ENCODE results near the gene COX7C.

Gene COX7C

DNA sequence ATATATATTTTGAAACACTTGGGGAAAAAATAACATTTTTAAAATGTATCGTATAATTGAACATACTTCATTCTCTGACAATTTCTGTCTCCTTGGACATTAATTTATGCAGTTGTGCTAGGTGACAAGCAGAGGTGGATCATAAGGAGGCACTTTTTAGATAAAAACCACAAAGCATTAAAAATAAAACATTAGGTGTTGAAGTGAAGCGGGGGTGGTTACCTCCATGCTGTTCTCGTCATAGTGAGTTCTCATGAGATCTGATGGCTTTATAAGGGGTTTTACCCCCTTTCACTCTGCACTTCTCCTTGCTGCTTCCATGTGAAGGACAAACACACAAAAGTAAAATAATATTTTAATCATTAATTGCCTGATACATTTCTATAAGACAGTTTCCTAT lies 11.9 kb upstream of the COX7C start:
- in situ Hi-C loops (cut with HindIII; ENCODE audit: low sequenced_read_pairs) = no loop called here
- no peak overlapping the region for H3K4me3 ChIP-seq (ENCODE audit: low read depth, low read length)
- TF ChIP-seq, protein P1, sequence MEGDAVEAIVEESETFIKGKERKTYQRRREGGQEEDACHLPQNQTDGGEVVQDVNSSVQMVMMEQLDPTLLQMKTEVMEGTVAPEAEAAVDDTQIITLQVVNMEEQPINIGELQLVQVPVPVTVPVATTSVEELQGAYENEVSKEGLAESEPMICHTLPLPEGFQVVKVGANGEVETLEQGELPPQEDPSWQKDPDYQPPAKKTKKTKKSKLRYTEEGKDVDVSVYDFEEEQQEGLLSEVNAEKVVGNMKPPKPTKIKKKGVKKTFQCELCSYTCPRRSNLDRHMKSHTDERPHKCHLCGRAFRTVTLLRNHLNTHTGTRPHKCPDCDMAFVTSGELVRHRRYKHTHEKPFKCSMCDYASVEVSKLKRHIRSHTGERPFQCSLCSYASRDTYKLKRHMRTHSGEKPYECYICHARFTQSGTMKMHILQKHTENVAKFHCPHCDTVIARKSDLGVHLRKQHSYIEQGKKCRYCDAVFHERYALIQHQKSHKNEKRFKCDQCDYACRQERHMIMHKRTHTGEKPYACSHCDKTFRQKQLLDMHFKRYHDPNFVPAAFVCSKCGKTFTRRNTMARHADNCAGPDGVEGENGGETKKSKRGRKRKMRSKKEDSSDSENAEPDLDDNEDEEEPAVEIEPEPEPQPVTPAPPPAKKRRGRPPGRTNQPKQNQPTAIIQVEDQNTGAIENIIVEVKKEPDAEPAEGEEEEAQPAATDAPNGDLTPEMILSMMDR (IDR thresholded peaks at IDR 0.05; ENCODE audit: low read depth, low read length, missing control alignments) = no peak
- DNase-seq (ENCODE audit: low read depth) = no peak

DNA sequence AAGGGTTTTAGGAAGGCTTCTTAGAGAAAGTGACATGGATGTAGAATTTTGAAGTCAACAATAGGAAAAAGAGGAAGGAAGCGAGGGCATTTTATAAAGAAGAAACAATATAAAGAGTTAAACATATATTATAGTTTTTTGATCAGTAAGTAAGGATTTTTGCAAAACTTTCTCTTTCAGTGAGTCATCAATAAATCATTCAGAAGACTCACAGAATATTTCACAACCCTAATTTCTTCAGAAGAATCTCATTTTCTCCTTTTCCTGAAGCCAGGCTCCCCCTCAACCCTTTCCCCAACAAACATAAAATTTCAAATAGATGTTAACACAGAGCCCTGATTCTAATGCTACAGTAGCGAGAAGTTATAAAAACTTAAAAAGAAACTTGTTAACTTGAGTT lies 4.3 kb upstream of the COX7C start:
- DNase-seq (ENCODE audit: low read depth) = no peak
- H3K4me3 ChIP-seq (ENCODE audit: low read depth, low read length) = no peak overlapping the region
- in situ Hi-C loops (cut with HindIII; ENCODE audit: low sequenced_read_pairs) = no loop called here
- TF ChIP-seq, protein P1 (IDR thresholded peaks at IDR 0.05; ENCODE audit: low read depth, low read length, missing control alignments) = no peak

DNA sequence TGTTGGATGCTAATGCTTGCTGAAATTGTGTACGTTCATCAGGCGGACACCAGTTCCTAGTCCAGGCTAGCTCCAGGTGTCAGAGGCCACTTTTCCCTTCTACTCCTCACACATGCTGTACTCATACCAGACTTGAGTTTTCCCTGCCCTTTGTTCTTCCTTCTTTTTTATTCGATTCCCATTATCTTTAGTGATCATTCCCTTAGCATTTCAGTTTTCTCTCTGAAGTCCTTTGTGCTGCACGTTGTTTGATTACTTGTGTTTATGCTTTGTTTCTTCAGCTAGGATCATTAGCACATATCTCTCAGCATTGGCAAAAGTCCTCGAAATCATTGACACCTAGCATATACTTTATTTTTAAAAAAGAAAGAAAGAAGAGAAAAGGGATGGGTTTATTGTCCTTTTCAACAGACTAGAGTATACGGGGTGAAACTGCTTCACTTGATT lies 409 bp upstream of the COX7C start:
- TF ChIP-seq, protein P1 (IDR thresholded peaks at IDR 0.05; ENCODE audit: low read depth, low read length, missing control alignments) = no peak
- H3K4me3 ChIP-seq (ENCODE audit: low read depth, low read length) = no peak overlapping the region
- DNase-seq (ENCODE audit: low read depth) = no peak
- in situ Hi-C loops (cut with HindIII; ENCODE audit: low sequenced_read_pairs) = no loop called here

DNA sequence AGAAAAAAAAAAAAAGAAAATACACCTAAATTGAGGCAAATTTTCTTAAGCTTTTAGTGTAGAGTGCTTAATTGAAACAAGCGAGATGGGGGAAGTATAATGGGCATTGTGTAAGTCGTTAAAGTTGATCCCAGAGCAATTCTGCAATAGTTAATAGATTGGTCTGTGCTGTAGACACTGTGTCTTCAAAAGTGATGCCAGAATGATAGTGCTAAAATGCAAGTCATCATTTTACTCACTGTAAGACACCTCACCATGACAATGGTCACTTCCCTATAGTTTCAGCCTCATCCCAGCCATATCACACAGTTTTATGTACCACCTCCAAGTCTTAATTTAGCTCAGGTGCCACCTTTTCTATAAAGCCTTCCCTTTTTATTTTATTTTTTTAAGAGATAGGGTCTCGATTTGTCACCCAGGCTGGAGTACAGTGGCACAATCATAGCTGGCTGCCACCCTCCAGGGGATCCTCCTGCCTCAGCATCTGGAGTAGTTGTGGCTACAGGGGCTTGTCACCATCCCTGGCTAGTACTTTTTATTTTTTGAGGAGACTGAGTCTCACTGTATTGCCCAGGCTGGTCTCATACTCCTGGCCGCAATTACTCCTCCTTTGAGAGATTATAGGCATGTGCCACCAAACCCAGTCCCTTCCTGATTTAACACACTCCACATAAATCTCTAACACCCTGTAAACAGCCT lies 6.2 kb downstream of the COX7C start:
- in situ Hi-C loops (cut with HindIII; ENCODE audit: low sequenced_read_pairs) = no loop called here
- no peak for DNase-seq (ENCODE audit: low read depth)
- no peak overlapping the region for H3K4me3 ChIP-seq (ENCODE audit: low read depth, low read length)
- TF ChIP-seq, protein P1 (IDR thresholded peaks at IDR 0.05; ENCODE audit: low read depth, low read length, missing control alignments) = no peak

DNA sequence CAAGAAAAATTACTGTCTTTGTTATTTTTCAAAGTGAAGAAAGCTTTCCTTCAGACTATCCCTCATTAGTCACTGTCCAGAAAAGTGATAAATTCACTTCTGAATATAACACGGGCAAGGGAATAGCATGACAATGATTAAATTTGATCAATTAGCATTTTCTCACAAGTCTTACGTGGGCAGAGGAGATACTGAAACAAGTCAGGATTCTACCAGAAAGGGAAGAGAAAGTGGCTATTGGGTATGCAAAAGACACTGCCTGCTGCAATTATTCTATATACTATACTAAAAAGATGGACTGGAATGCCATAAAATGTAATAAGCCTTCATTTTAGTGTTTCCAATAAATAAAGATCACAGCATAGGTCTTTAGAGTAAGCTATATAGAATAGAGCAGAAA lies 7.4 kb downstream of the COX7C start:
- in situ Hi-C loops (cut with HindIII; ENCODE audit: low sequenced_read_pairs) = no loop called here
- no peak overlapping the region for H3K4me3 ChIP-seq (ENCODE audit: low read depth, low read length)
- no peak for DNase-seq (ENCODE audit: low read depth)
- TF ChIP-seq, protein P1 (IDR thresholded peaks at IDR 0.05; ENCODE audit: low read depth, low read length, missing control alignments) = no peak

DNA sequence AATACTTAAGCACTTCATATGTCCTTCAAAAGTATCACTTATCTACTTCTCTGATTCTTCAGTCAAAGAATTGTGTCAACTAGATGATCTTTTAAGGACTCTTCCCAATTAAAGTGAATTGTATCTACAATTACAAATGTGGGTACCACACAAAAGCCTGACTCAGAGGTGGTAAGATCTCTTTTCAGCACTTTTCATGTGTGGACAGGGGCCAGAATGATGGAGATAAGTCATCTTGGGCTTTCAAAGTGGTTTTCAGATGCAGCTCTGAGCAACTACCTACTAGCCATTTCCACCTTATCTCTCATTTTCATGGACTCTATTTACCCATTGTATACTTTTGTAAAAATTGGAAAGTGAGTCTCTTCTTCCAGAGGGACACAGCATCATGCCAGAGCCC lies 8.4 kb downstream of the COX7C start:
- no peak for DNase-seq (ENCODE audit: low read depth)
- TF ChIP-seq, protein P1 (IDR thresholded peaks at IDR 0.05; ENCODE audit: low read depth, low read length, missing control alignments) = no peak
- in situ Hi-C loops (cut with HindIII; ENCODE audit: low sequenced_read_pairs) = no loop called here
- no peak overlapping the region for H3K4me3 ChIP-seq (ENCODE audit: low read depth, low read length)

Data from astrocyte of the cerebellum (primary cell).